SK-N-SH (cell line): Measurements from ENCODE around the gene GRIA1. TPM values are rescaled to one million over a fixed set of nuclear protein-coding genes. Genes with fewer than 3 reads are reported as not detected.

ENCODE experiments used
- CTCF ChIA-PET: fragments of 300-600, 350-600 bp; formaldehyde crosslinking; extraction: SDS; loops from one replicate; lab custom pipeline; 2021; lab: Yijun Ruan, JAX
- POLR2A ChIA-PET: fragments of 350-600 bp; sonication (Branson Sonifier 250); formaldehyde crosslinking; extraction: SDS; loops from one replicate; lab custom pipeline; 2020; ENCODE audit warnings: antibody characterized with exemption, inconsistent platforms; lab: Yijun Ruan, JAX
- DNase-seq: peaks from one replicate; pipeline ENCODE4 v3.0.0; 2012
- H2AFZ ChIP-seq: fragments of 200-600 bp; sonication (generic); 2 replicates; pipeline ENCODE4 v1.8.1; 2016; ENCODE audit warnings: antibody characterized with exemption, mild to moderate bottlenecking, low read depth
- H3F3A ChIP-seq: fragments of 200-600 bp; sonication (generic); replicated peaks from 2 replicates; pipeline ENCODE3; 2016; ENCODE audit warnings: antibody characterized with exemption, mild to moderate bottlenecking; ENCODE audit not compliant: insufficient read depth
- H3K27ac ChIP-seq, 2 experiments: fragments of 200-500 bp in 1 of 2; fragments of 200-600 bp in 1 of 2; sonication (Bioruptor generic) in 1 of 2; sonication (generic), shearing (Covaris generic) in 1 of 2; 2 replicates each; pipeline versions ENCODE4 v1.5.1 to v1.6.1; 2014 to 2016; ENCODE audit warnings: low read depth in 2 of 2, inconsistent platforms in 1 of 2, low read length in 1 of 2, mild to moderate bottlenecking in 1 of 2, mixed read lengths in 1 of 2
- H3K27me3 ChIP-seq: fragments of 200-600 bp; sonication (generic), shearing (Covaris generic); 2 replicates; pipeline ENCODE4 v1.6.1; 2016; ENCODE audit warnings: mixed run types; ENCODE audit not compliant: insufficient read depth
- H3K36me3 ChIP-seq, 2 experiments: fragments of 200-500 bp in 1 of 2; fragments of 200-600 bp in 1 of 2; sonication (Bioruptor generic) in 1 of 2; sonication (generic) in 1 of 2; replicated peaks in 1 of 2; 2 replicates each; pipeline versions ENCODE3 to v1.5.1; 2014 to 2016; ENCODE audit warnings: low read length in 1 of 2, mild to moderate bottlenecking in 1 of 2; ENCODE audit not compliant: insufficient read depth in 2 of 2, control insufficient read depth in 1 of 2
- H3K4me1 ChIP-seq, 2 experiments: fragments of 200-500 bp in 1 of 2; fragments of 200-600 bp in 1 of 2; sonication (Bioruptor generic) in 1 of 2; sonication (generic), shearing (Covaris generic) in 1 of 2; 2 replicates each; pipeline versions ENCODE4 v1.5.1 to v1.6.1; 2014 to 2016; ENCODE audit warnings: low read depth in 1 of 2, low read length in 1 of 2, mixed run types in 1 of 2; ENCODE audit not compliant: insufficient read depth in 2 of 2, control insufficient read depth in 1 of 2
- H3K4me2 ChIP-seq: fragments of 200-600 bp; sonication (generic), shearing (Covaris generic); 2 replicates; pipeline ENCODE4 v1.6.1; 2017; ENCODE audit warnings: mixed run types
- H3K4me3 ChIP-seq, 2 experiments: fragments of 200-500 bp in 1 of 2; fragments of 200-600 bp in 1 of 2; sonication (Bioruptor generic) in 1 of 2; sonication (generic), shearing (Covaris generic) in 1 of 2; 2 replicates each; pipeline versions ENCODE4 v1.5.1 to v1.8.1; 2014 to 2016; ENCODE audit warnings: low read depth in 2 of 2, inconsistent platforms in 1 of 2, low read length in 1 of 2, mild to moderate bottlenecking in 1 of 2, mixed read lengths in 1 of 2, moderate library complexity in 1 of 2
- H3K79me2 ChIP-seq: fragments of 200-600 bp; sonication (generic); 2 replicates; pipeline ENCODE4 v1.8.1; 2017; ENCODE audit warnings: mild to moderate bottlenecking; ENCODE audit not compliant: insufficient read depth
- H3K9ac ChIP-seq: fragments of 200-600 bp; sonication (generic); 2 replicates; pipeline ENCODE4 v1.6.1; 2017; ENCODE audit warnings: mixed run types
- H3K9me2 ChIP-seq: fragments of 200-600 bp; sonication (generic); 2 replicates; pipeline ENCODE4 v1.6.1; 2017; ENCODE audit warnings: mixed run types
- H3K9me3 ChIP-seq: fragments of 200-600 bp; sonication (generic); 2 replicates; pipeline ENCODE4 v1.6.1; 2017; ENCODE audit warnings: mixed run types, mild to moderate bottlenecking, moderate library complexity
- H4K20me1 ChIP-seq: fragments of 200-600 bp; sonication (generic); 2 replicates; pipeline ENCODE4 v1.6.1; 2017; ENCODE audit warnings: mild to moderate bottlenecking, mixed run types; ENCODE audit not compliant: insufficient read depth
- CHD2 ChIP-seq: fragments of 150-350 bp; IDR thresholded peaks from 2 replicates; pipeline ENCODE4 v1.6.1; 2018; ENCODE audit warnings: low read length; ENCODE audit not compliant: partially characterized antibody
- EP300 ChIP-seq, 2 experiments: IDR thresholded peaks; 2 replicates each; pipeline versions ENCODE4 v1.4.0 to v1.6.1; 2012; ENCODE audit warnings: borderline replicate concordance in 1 of 2, low read depth in 1 of 2, low read length in 1 of 2
- EZH2phosphoT487 ChIP-seq: fragments of 200-600 bp; sonication (generic); IDR thresholded peaks from 2 replicates; pipeline ENCODE4 v1.6.1; 2017; ENCODE audit warnings: low read depth, mixed run types, mild to moderate bottlenecking, antibody characterized with exemption, moderate library complexity, borderline replicate concordance
- FOSL2 ChIP-seq: IDR thresholded peaks from 2 replicates; pipeline ENCODE4 v1.4.0; 2012; ENCODE audit warnings: low read depth, mild to moderate bottlenecking, moderate library complexity, borderline replicate concordance
- FOXM1 ChIP-seq: IDR thresholded peaks from 2 replicates; pipeline ENCODE4 v1.4.0; 2012; ENCODE audit warnings: low read depth, mild to moderate bottlenecking
- JUND ChIP-seq: IDR thresholded peaks from 2 replicates; pipeline ENCODE4 v1.4.0; 2012
- NFIC ChIP-seq: IDR thresholded peaks from 2 replicates; pipeline ENCODE4 v1.4.0; 2012; ENCODE audit warnings: borderline replicate concordance
- PBX3 ChIP-seq: IDR thresholded peaks from 2 replicates; pipeline ENCODE4; 2012
- POLR2AphosphoS5 ChIP-seq: IDR thresholded peaks from 2 replicates; pipeline ENCODE4 v1.6.1; 2012; ENCODE audit warnings: low read depth, low read length
- SIN3A ChIP-seq: IDR thresholded peaks from 2 replicates; pipeline ENCODE4 v1.6.1; 2012; ENCODE audit warnings: low read depth, mild to moderate bottlenecking, low read length, moderate library complexity, borderline replicate concordance
- SMC3 ChIP-seq: IDR thresholded peaks from 2 replicates; pipeline ENCODE4 v1.6.1; 2012; ENCODE audit warnings: low read depth, low read length, improper control_type of control experiment
- TCF12 ChIP-seq: IDR thresholded peaks from 2 replicates; pipeline ENCODE4 v1.4.0; 2012
- TEAD4 ChIP-seq: IDR thresholded peaks from 2 replicates; pipeline ENCODE4 v1.4.0; 2012; ENCODE audit warnings: mild to moderate bottlenecking, borderline replicate concordance; ENCODE audit not compliant: insufficient read depth
- WGBS: methylation state at CpG from one replicate; pipeline ENCODE4 v1.1.6; 2017; ENCODE audit warnings: low lambda C conversion rate; 5-methylcytosine and 5-hydroxymethylcytosine counted together
- polyA plus RNA-seq, 3 experiments: library from polyadenylated mRNA; depleted of rRNA; stranded (reverse); fragments of >200 nt; gene quantifications; 2 replicates each; pipeline ENCODE4 v1.2.3, GENCODE V29; 2012

GRIA1 gene
- polyA plus RNA-seq, 1 of the 3 experiments (the other 2 are of a cell fraction), result 0.35 TPM

- no peaks in the 10 kb centered on the region for H3K79me2 ChIP-seq
- H3K9me2 ChIP-seq, result no peaks in the 10 kb centered on the region
- WGBS, result 88% methylated on average over 3 of the region's 3 CpGs
- no peak overlapping the region for H3K9ac ChIP-seq
- H3K4me1 ChIP-seq, result peaks cover 0 to 6% of the 10 kb centered on the region in 2 experiments; a peak in 3 of 4 replicates
- DNase-seq, result no peak
- no peak overlapping the region for H3K4me3 ChIP-seq
- no peaks in the 10 kb centered on the region for H3K27me3 ChIP-seq
- 0 out of 2 replicates have a peak overlapping the region, but pooled peaks have one; percentile 6 for H2AFZ ChIP-seq
- no peaks in the 10 kb centered on the region for H4K20me1 ChIP-seq
- no peaks in the 10 kb centered on the region for H3F3A ChIP-seq
- H3K27ac ChIP-seq, result no peak overlapping the region
- ChIA-PET CTCF (interaction anchor here (0.9 to 1.2 kb wide), 3 partner anchors 13 to 354 kb away, joined by 3 to 5 read pairs (median 3); no protein-coding TSS in a partner anchor), POLR2A (no interaction called here)
- TF ChIP-seq SIN3A (no peak), SMC3 (no peak)
- no peaks in the 10 kb centered on the region for H3K36me3 ChIP-seq
- H3K9me3 ChIP-seq, result no peaks in the 10 kb centered on the region
- no peak overlapping the region for H3K4me2 ChIP-seq
Measured at GRCh38 chr5:153610811-153611210, 120.3 kb downstream of the GRIA1 start.

- peak overlapping the region; percentile 16 to 34; a peak in 2 of 4 replicates for H3K27ac ChIP-seq
- no peaks in the 10 kb centered on the region for H3K9me2 ChIP-seq
- peaks cover 7% of the 10 kb centered on the region for H3F3A ChIP-seq
- H3K36me3 ChIP-seq, result no peaks in the 10 kb centered on the region
- POLR2A ChIA-PET, result no interaction called here
- no peak overlapping the region for H3K9ac ChIP-seq
- 55% methylated on average over 2 of the region's 2 CpGs for WGBS
- DNase-seq, result peak; percentile 9
- no peaks in the 10 kb centered on the region for H3K79me2 ChIP-seq
- H2AFZ ChIP-seq, result peak overlapping the region; percentile 5; the same call in 1 of the 2 replicates
- no peaks in the 10 kb centered on the region for H3K9me3 ChIP-seq
- peaks cover 0 to 16% of the 10 kb centered on the region in 2 experiments for H3K4me1 ChIP-seq
- no peak overlapping the region for H3K4me3 ChIP-seq
- H4K20me1 ChIP-seq, result no peaks in the 10 kb centered on the region
- CTCF ChIA-PET, result no interaction called here
- peak; percentile 47; the same call in 1 of the 2 replicates for TF ChIP-seq FOSL2
- 0 out of 2 replicates have a peak, but pooled peaks have one; percentile 38 for TF ChIP-seq TEAD4
- TF ChIP-seq CHD2, result no peak
- TF ChIP-seq POLR2AphosphoS5, result peak; percentile 38; the same call in 1 of the 2 replicates
- 0 out of 2 replicates have a peak, but pooled peaks have one; percentile 27 for TF ChIP-seq FOXM1
- peak; percentile 92 for TF ChIP-seq PBX3
- peak; percentile 89 for TF ChIP-seq TCF12
- TF ChIP-seq JUND, result peak; percentile 70
- TF ChIP-seq NFIC, result peak; percentile 77; the same call in 1 of the 2 replicates
- TF ChIP-seq EP300 (IDR thresholded peaks at IDR 0.05; ENCODE audit: borderline replicate concordance in 1 of 2, low read depth in 1 of 2, low read length in 1 of 2), result peak; percentile 51 to 78; a peak in 3 of 4 replicates
- TF ChIP-seq EZH2phosphoT487, result no peak
- H3K4me2 ChIP-seq, result no peak overlapping the region
- no peaks in the 10 kb centered on the region for H3K27me3 ChIP-seq
Measured at GRCh38 chr5:153613144-153613543, 122.7 kb downstream of the GRIA1 start.
